GM18498 (cell line): ENCODE data around the gene ANKRD2.
A peak's percentile ranks its signal among the peaks of the same experiment; 100 is the strongest.

Experiments
- ATAC-seq: cut with Tn5 transposase; IDR thresholded peaks from one replicate; pipeline ENCODE4 v1.9.1; 2021; ENCODE audit warnings: mild to moderate bottlenecking, moderate library complexity; ENCODE audit not compliant: unreplicated experiment

Gene ANKRD2

GRCh38 chr10:97632949-97633884 lies 60.6 kb downstream of the ANKRD2 start, which contains the start of gene MORN4:
Gene MORN4 (minus strand): TSS chr10:97633500. CDS start chr10:97619653, 13,847 bp downstream.
- ATAC-seq: peak; percentile 100
